DOHH2 (cell line): ENCODE results near the gene MYO18B.

Source experiments
- H3F3A ChIP-seq: fragments of 200-600 bp; sonication (generic), shearing (Covaris generic); 2 replicates; pipeline ENCODE4 v1.6.0; 2016; ENCODE audit warnings: antibody characterized with exemption, mild to moderate bottlenecking; ENCODE audit not compliant: control insufficient read depth, insufficient read depth
- H3K27ac ChIP-seq: fragments of 200-600 bp; sonication (generic); 2 replicates; pipeline ENCODE4 v1.5.1; 2014; ENCODE audit warnings: low read depth, mild to moderate bottlenecking, low read length, moderate library complexity
- H3K27me3 ChIP-seq: fragments of 200-600 bp; sonication (generic); 2 replicates; pipeline ENCODE4 v1.6.1; 2014; ENCODE audit warnings: mild to moderate bottlenecking, low read length, mixed read lengths; ENCODE audit not compliant: control insufficient read depth
- H3K36me3 ChIP-seq: fragments of 200-600 bp; sonication (generic); 2 replicates; pipeline ENCODE4 v1.6.1; 2014; ENCODE audit warnings: mild to moderate bottlenecking, low read length, moderate library complexity, mixed read lengths; ENCODE audit not compliant: control insufficient read depth
- H3K4me1 ChIP-seq: fragments of 200-600 bp; sonication (generic); 2 replicates; pipeline ENCODE4 v1.6.1; 2014; ENCODE audit warnings: mild to moderate bottlenecking, low read length, mixed read lengths; ENCODE audit not compliant: control insufficient read depth
- H3K4me2 ChIP-seq: fragments of 200-600 bp; sonication (generic); 2 replicates; pipeline ENCODE4 v1.6.0; 2014; ENCODE audit warnings: mild to moderate bottlenecking, low read length, moderate library complexity
- H3K4me3 ChIP-seq: fragments of 200-600 bp; sonication (generic); 2 replicates; pipeline ENCODE4 v1.5.1; 2014; ENCODE audit warnings: mild to moderate bottlenecking, low read length, mixed read lengths
- H3K79me2 ChIP-seq: fragments of 200-600 bp; sonication (generic); 2 replicates; pipeline ENCODE4 v1.6.1; 2014; ENCODE audit warnings: mild to moderate bottlenecking, low read length, mixed read lengths; ENCODE audit not compliant: control insufficient read depth
- H3K9me2 ChIP-seq: fragments of 200-600 bp; sonication (generic); replicated peaks from 2 replicates; pipeline ENCODE4 v1.6.1; 2014; ENCODE audit warnings: mild to moderate bottlenecking, low read length, mixed read lengths; ENCODE audit not compliant: control insufficient read depth
- H3K9me3 ChIP-seq: fragments of 200-600 bp; sonication (generic); 2 replicates; pipeline ENCODE4 v1.6.1; 2014; ENCODE audit warnings: antibody characterized with exemption, low read length, mixed read lengths; ENCODE audit not compliant: control insufficient read depth, insufficient read depth
- H4K20me1 ChIP-seq: fragments of 200-600 bp; sonication (generic); 2 replicates; pipeline ENCODE4 v1.6.0; 2014; ENCODE audit warnings: low read depth, mild to moderate bottlenecking, antibody characterized with exemption, low read length, moderate library complexity; ENCODE audit not compliant: control insufficient read depth, insufficient read depth
- CTCF ChIP-seq: fragments of 200-600 bp; sonication (generic); IDR thresholded peaks from one replicate; pipeline ENCODE4 v1.5.1; 2014; ENCODE audit warnings: antibody characterized with exemption, mild to moderate bottlenecking, low read depth, low read length; ENCODE audit not compliant: poor library complexity, severe bottlenecking
- EZH2phosphoT487 ChIP-seq: fragments of 200-600 bp; sonication (generic); IDR thresholded peaks from 2 replicates; pipeline ENCODE4 v1.6.1; 2017; ENCODE audit warnings: borderline replicate concordance, mild to moderate bottlenecking, antibody characterized with exemption, low read length, moderate library complexity, mixed read lengths

MYO18B gene

GRCh38 chr22:25992331-25992730 is 250.3 kb downstream of the MYO18B start:
- Histone ChIP-seq H3K79me2 (no peaks in the 10 kb centered on the region), H3K27me3 (no peaks in the 10 kb centered on the region), H3K9me3 (no peaks in the 10 kb centered on the region), H4K20me1 (no peaks in the 10 kb centered on the region), H3K4me2 (no peak overlapping the region), H3K27ac (no peak overlapping the region), H3K36me3 (no peaks in the 10 kb centered on the region), H3K4me1 (peaks cover 8% of the 10 kb centered on the region), H3K4me3 (no peak overlapping the region), H3F3A (no peaks in the 10 kb centered on the region), H3K9me2 (no peaks in the 10 kb centered on the region)
- no peak for TF ChIP-seq CTCF
- TF ChIP-seq EZH2phosphoT487, result no peak

GRCh38 chr22:25996669-25997068 is 254.7 kb downstream of the MYO18B start:
- Histone ChIP-seq H3K9me2 (no peaks in the 10 kb centered on the region), H3K9me3 (no peaks in the 10 kb centered on the region), H3K4me2 (no peak overlapping the region), H3K4me3 (no peak overlapping the region), H3F3A (no peaks in the 10 kb centered on the region), H3K36me3 (no peaks in the 10 kb centered on the region), H4K20me1 (no peaks in the 10 kb centered on the region), H3K27me3 (no peaks in the 10 kb centered on the region), H3K79me2 (no peaks in the 10 kb centered on the region), H3K4me1 (no peaks in the 10 kb centered on the region), H3K27ac (no peak overlapping the region)
- TF ChIP-seq EZH2phosphoT487 (no peak), CTCF (no peak)

DNA sequence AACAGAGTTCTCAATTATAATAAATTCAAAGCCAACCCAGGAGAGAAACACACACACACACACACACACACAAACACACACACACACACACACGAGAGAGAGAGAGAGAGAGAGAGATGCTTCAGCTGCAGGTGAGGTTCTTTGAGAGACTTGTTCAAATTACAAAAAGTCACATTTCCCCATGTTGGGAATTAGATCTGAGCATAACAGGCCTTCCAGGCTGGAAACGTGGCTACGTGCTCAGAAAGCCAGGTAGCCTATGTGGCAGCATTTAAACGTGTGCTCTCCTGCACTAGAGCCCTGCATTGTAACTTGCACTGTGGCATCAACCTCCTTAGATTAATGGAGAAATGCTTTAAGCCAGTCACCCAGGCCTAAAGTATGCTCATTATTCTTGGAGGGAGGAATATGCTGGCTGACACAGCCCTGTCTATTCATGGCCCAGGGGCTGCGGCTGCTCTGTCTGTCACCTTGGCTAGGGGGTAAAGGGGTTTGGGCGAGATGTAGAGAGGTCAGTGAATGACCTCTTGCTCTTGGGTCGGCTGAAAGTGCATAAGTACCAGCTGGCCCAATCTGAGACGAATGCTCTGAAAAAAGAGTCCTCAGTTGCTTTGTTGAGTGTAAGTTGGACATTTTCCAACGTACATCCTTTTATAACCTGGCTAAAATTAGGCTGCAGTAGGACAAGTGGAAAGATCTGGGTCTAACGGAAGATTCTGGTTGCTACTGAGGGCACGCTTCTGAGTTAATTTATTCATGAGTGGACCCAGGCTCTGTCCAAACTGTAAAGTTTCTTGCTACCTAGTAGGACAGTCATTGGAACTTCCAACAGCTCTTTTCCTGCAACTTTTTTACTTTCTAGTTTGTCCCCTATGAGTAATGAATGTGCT is 256.1 kb downstream of the MYO18B start:
- Histone ChIP-seq H3K4me1 (no peaks in the 10 kb centered on the region), H3K9me2 (no peaks in the 10 kb centered on the region), H3K9me3 (no peaks in the 10 kb centered on the region), H3K79me2 (no peaks in the 10 kb centered on the region), H3F3A (no peaks in the 10 kb centered on the region), H4K20me1 (no peaks in the 10 kb centered on the region), H3K27me3 (no peaks in the 10 kb centered on the region), H3K27ac (no peak overlapping the region), H3K4me2 (no peak overlapping the region), H3K36me3 (no peaks in the 10 kb centered on the region), H3K4me3 (no peak overlapping the region)
- no peak for TF ChIP-seq CTCF
- no peak for TF ChIP-seq EZH2phosphoT487
